22Rv1 (cell line): ENCODE measurements around the gene OR5J2.
"Not testable (repeated sequence)": the region's sequence is repeated elsewhere in the genome, so short reads cannot be mapped to it uniquely, and the experiment has no call there.

ENCODE experiments used
- CTCF ChIP-seq: fragments of 450-650 bp; IDR thresholded peaks from 2 replicates; pipeline ENCODE4 v1.5.1; 2017; ENCODE audit warnings: mild to moderate bottlenecking
- ZFX ChIP-seq: fragments of 450-650 bp; IDR thresholded peaks from 2 replicates; pipeline ENCODE4 v1.6.1; 2017; ENCODE audit warnings: antibody characterized with exemption, borderline replicate concordance

DNA sequence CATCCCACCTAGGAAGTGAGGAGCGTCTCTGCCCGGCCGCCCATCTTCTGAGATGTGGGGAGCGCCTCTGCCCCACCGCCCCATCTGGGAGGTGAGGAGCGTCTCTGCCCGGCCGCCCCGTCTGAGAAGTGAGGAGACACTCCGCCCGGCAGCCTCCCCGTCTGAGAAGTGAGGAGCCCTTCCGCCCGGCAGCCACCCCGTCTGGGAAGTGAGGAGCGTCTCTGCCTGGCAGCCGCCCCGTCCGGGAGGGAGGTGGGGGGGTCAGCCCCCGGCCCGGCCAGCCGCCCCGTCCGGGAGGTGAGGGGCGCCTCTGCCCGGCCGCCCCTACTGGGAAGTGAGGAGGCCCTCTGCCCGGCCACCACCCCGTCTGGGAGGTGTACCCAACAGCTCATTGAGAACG lies 32.7 kb upstream of the OR5J2 start:
- not testable (repeated sequence) for TF ChIP-seq CTCF, ZFX
